Measurements from ENCODE around the gene IL1RN. TPM values are rescaled to one million over a fixed set of nuclear protein-coding genes. Genes with fewer than 3 reads are reported as not detected.
A peak's percentile ranks its signal among the peaks of the same experiment; 100 is the strongest.

Gene IL1RN
- total RNA-seq, 1 donor from 2014 or later: not detected

GRCh38 chr2:113080134-113080533 is 47.3 kb upstream of the IL1RN start:
- Mint-ChIP-seq H3K27me3 (ENCODE audit: unreplicated experiment) (no peaks in the 10 kb centered on the region), H3K36me3 (ENCODE audit: unreplicated experiment) (no peaks in the 10 kb centered on the region), H3K9me3 (ENCODE audit: unreplicated experiment) (peaks cover 2% of the 10 kb centered on the region), H3K4me3 (ENCODE audit: unreplicated experiment) (no peak overlapping the region), H3K27ac (ENCODE audit: unreplicated experiment) (no peak overlapping the region), H3K4me1 (ENCODE audit: low read depth, unreplicated experiment) (no peaks in the 10 kb centered on the region)
- TF ChIP-seq, protein P1, sequence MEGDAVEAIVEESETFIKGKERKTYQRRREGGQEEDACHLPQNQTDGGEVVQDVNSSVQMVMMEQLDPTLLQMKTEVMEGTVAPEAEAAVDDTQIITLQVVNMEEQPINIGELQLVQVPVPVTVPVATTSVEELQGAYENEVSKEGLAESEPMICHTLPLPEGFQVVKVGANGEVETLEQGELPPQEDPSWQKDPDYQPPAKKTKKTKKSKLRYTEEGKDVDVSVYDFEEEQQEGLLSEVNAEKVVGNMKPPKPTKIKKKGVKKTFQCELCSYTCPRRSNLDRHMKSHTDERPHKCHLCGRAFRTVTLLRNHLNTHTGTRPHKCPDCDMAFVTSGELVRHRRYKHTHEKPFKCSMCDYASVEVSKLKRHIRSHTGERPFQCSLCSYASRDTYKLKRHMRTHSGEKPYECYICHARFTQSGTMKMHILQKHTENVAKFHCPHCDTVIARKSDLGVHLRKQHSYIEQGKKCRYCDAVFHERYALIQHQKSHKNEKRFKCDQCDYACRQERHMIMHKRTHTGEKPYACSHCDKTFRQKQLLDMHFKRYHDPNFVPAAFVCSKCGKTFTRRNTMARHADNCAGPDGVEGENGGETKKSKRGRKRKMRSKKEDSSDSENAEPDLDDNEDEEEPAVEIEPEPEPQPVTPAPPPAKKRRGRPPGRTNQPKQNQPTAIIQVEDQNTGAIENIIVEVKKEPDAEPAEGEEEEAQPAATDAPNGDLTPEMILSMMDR (IDR thresholded peaks at IDR 0.05; ENCODE audit: partially characterized antibody, unreplicated experiment): peak; percentile 65
- peak; percentile 72 for DNase-seq

- DNase-seq: no peak
- Mint-ChIP-seq H3K4me3 (ENCODE audit: unreplicated experiment) (no peak overlapping the region), H3K27me3 (ENCODE audit: unreplicated experiment) (no peaks in the 10 kb centered on the region), H3K4me1 (ENCODE audit: low read depth, unreplicated experiment) (no peaks in the 10 kb centered on the region), H3K27ac (ENCODE audit: unreplicated experiment) (no peak overlapping the region), H3K36me3 (ENCODE audit: unreplicated experiment) (no peaks in the 10 kb centered on the region), H3K9me3 (ENCODE audit: unreplicated experiment) (no peaks in the 10 kb centered on the region)
- TF ChIP-seq, protein P1 (IDR thresholded peaks at IDR 0.05; ENCODE audit: partially characterized antibody, unreplicated experiment): no peak
These were observed 45.7 kb upstream of the IL1RN start for GRCh38 chr2:113081488-113082210.

GRCh38 chr2:113083296-113083695 is 44.1 kb upstream of the IL1RN start:
- no peak for DNase-seq
- H3K27ac Mint-ChIP-seq (ENCODE audit: unreplicated experiment): no peak overlapping the region
- H3K36me3 Mint-ChIP-seq (ENCODE audit: unreplicated experiment): no peaks in the 10 kb centered on the region
- no peaks in the 10 kb centered on the region for H3K4me1 Mint-ChIP-seq (ENCODE audit: low read depth, unreplicated experiment)
- H3K4me3 Mint-ChIP-seq (ENCODE audit: unreplicated experiment): no peak overlapping the region
- no peaks in the 10 kb centered on the region for H3K9me3 Mint-ChIP-seq (ENCODE audit: unreplicated experiment)
- TF ChIP-seq, protein P1 (IDR thresholded peaks at IDR 0.05; ENCODE audit: partially characterized antibody, unreplicated experiment): no peak
- H3K27me3 Mint-ChIP-seq (ENCODE audit: unreplicated experiment): no peaks in the 10 kb centered on the region

GRCh38 chr2:113084249-113085000 is 43.0 kb upstream of the IL1RN start:
- Mint-ChIP-seq H3K27me3 (ENCODE audit: unreplicated experiment) (no peaks in the 10 kb centered on the region), H3K27ac (ENCODE audit: unreplicated experiment) (no peak overlapping the region), H3K4me3 (ENCODE audit: unreplicated experiment) (no peak overlapping the region), H3K9me3 (ENCODE audit: unreplicated experiment) (no peaks in the 10 kb centered on the region), H3K4me1 (ENCODE audit: low read depth, unreplicated experiment) (no peaks in the 10 kb centered on the region), H3K36me3 (ENCODE audit: unreplicated experiment) (no peaks in the 10 kb centered on the region)
- no peak for DNase-seq
- TF ChIP-seq, protein P1 (IDR thresholded peaks at IDR 0.05; ENCODE audit: partially characterized antibody, unreplicated experiment): no peak

- Mint-ChIP-seq H3K4me1 (ENCODE audit: low read depth, unreplicated experiment) (no peaks in the 10 kb centered on the region), H3K27ac (ENCODE audit: unreplicated experiment) (no peak overlapping the region), H3K36me3 (ENCODE audit: unreplicated experiment) (no peaks in the 10 kb centered on the region), H3K4me3 (ENCODE audit: unreplicated experiment) (no peak overlapping the region), H3K27me3 (ENCODE audit: unreplicated experiment) (no peaks in the 10 kb centered on the region), H3K9me3 (ENCODE audit: unreplicated experiment) (no peaks in the 10 kb centered on the region)
- DNase-seq: no peak
- TF ChIP-seq, protein P1 (IDR thresholded peaks at IDR 0.05; ENCODE audit: partially characterized antibody, unreplicated experiment): no peak
These were observed 41.9 kb upstream of the IL1RN start for GRCh38 chr2:113085542-113085941.

Data from glutamatergic neuron (in vitro differentiated cells).